Keratinocyte (primary cell): ENCODE data around the gene FBN1.

Experiments used
- CTCF ChIP-seq, 3 experiments: IDR thresholded peaks in 1 of 3; conservative IDR thresholded peaks in 1 of 3; optimal IDR thresholded peaks in 1 of 3; 2 replicates in 2 of 3; 3 replicates in 1 of 3; pipeline versions ENCODE3 to v1.5.1; 2011; ENCODE audit warnings: low read length in 3 of 3, mild to moderate bottlenecking in 3 of 3, moderate library complexity in 2 of 3, control low read depth in 1 of 3, inconsistent platforms in 1 of 3; ENCODE audit not compliant: insufficient read depth in 2 of 3; ENCODE audit errors: extremely low read depth in 1 of 3
- EZH2 ChIP-seq: IDR thresholded peaks from one replicate; pipeline ENCODE4 v1.6.1; 2012; ENCODE audit warnings: inconsistent platforms, mild to moderate bottlenecking, low read length, moderate library complexity

- TF ChIP-seq CTCF (optimal IDR thresholded peaks at IDR 0.05 in 1 of 3, IDR thresholded peaks at IDR 0.05 in 1 of 3, conservative IDR thresholded peaks at IDR 0.05 in 1 of 3; ENCODE audit: extremely low read depth in 1 of 3, insufficient read depth in 2 of 3, low read length in 3 of 3) (no peak), EZH2 (no peak)
These were observed 106.6 kb downstream of the FBN1 start for GRCh38 chr15:48538941-48539340.
